ENCODE measurements around the gene CCL20.

Gene CCL20

GRCh38 chr2:227805578-227805977, 8.1 kb upstream of the CCL20 start:
- no peaks in the 10 kb centered on the region for H3K27me3 ChIP-seq (replicated peaks; ENCODE audit: control insufficient read depth, insufficient read depth, low read length)
- no peak overlapping the region for H3K9ac ChIP-seq (ENCODE audit: low read length)
- H3K4me1 ChIP-seq (ENCODE audit: control insufficient read depth, insufficient read depth, low read length), result no peaks in the 10 kb centered on the region
- H3K9me3 ChIP-seq (ENCODE audit: control insufficient read depth, low read length), result no peaks in the 10 kb centered on the region
- H3K4me3 ChIP-seq (ENCODE audit: low read length), result no peak overlapping the region
- H3K36me3 ChIP-seq (ENCODE audit: control insufficient read depth, insufficient read depth, low read length, severe bottlenecking), result no peaks in the 10 kb centered on the region
- no peak for DNase-seq (ENCODE audit: low read depth)

GRCh38 chr2:227808936-227809335, 4.7 kb upstream of the CCL20 start:
- Histone ChIP-seq H3K36me3 (ENCODE audit: control insufficient read depth, insufficient read depth, low read length, severe bottlenecking) (no peaks in the 10 kb centered on the region), H3K27me3 (replicated peaks; ENCODE audit: control insufficient read depth, insufficient read depth, low read length) (no peaks in the 10 kb centered on the region), H3K9me3 (ENCODE audit: control insufficient read depth, low read length) (no peaks in the 10 kb centered on the region), H3K4me1 (ENCODE audit: control insufficient read depth, insufficient read depth, low read length) (no peaks in the 10 kb centered on the region), H3K4me3 (ENCODE audit: low read length) (no peak overlapping the region), H3K9ac (ENCODE audit: low read length) (no peak overlapping the region)
- no peak for DNase-seq (ENCODE audit: low read depth)

- peaks cover 11% of the 10 kb centered on the region for H3K4me1 ChIP-seq (ENCODE audit: control insufficient read depth, insufficient read depth, low read length)
- DNase-seq (ENCODE audit: low read depth), result no peak
- H3K9me3 ChIP-seq (ENCODE audit: control insufficient read depth, low read length), result no peaks in the 10 kb centered on the region
- no peak overlapping the region for H3K9ac ChIP-seq (ENCODE audit: low read length)
- H3K4me3 ChIP-seq (ENCODE audit: low read length), result no peak overlapping the region
- H3K36me3 ChIP-seq (ENCODE audit: control insufficient read depth, insufficient read depth, low read length, severe bottlenecking), result no peaks in the 10 kb centered on the region
- no peaks in the 10 kb centered on the region for H3K27me3 ChIP-seq (replicated peaks; ENCODE audit: control insufficient read depth, insufficient read depth, low read length)
Observed at GRCh38 chr2:227812001-227812400, 1.6 kb upstream of the CCL20 start.

GRCh38 chr2:227813229-227813561, 447 bp upstream of the CCL20 start:
- no peak for DNase-seq (ENCODE audit: low read depth)
- Histone ChIP-seq H3K9ac (ENCODE audit: low read length) (no peak overlapping the region), H3K27me3 (replicated peaks; ENCODE audit: control insufficient read depth, insufficient read depth, low read length) (no peaks in the 10 kb centered on the region), H3K9me3 (ENCODE audit: control insufficient read depth, low read length) (no peaks in the 10 kb centered on the region), H3K36me3 (ENCODE audit: control insufficient read depth, insufficient read depth, low read length, severe bottlenecking) (no peaks in the 10 kb centered on the region), H3K4me1 (ENCODE audit: control insufficient read depth, insufficient read depth, low read length) (peaks cover 20% of the 10 kb centered on the region), H3K4me3 (ENCODE audit: low read length) (no peak overlapping the region)

- peaks cover 30% of the 10 kb centered on the region for H3K4me1 ChIP-seq (ENCODE audit: control insufficient read depth, insufficient read depth, low read length)
- H3K4me3 ChIP-seq (ENCODE audit: low read length), result peak overlapping the region; percentile 76
- no peaks in the 10 kb centered on the region for H3K27me3 ChIP-seq (replicated peaks; ENCODE audit: control insufficient read depth, insufficient read depth, low read length)
- DNase-seq (ENCODE audit: low read depth), result no peak
- H3K36me3 ChIP-seq (ENCODE audit: control insufficient read depth, insufficient read depth, low read length, severe bottlenecking), result no peaks in the 10 kb centered on the region
- H3K9ac ChIP-seq (ENCODE audit: low read length), result no peak overlapping the region
- H3K9me3 ChIP-seq (ENCODE audit: control insufficient read depth, low read length), result no peaks in the 10 kb centered on the region
Observed at GRCh38 chr2:227815066-227815465, 1.4 kb downstream of the CCL20 start.

GRCh38 chr2:227816507-227817294, 3.1 kb downstream of the CCL20 start:
- H3K4me1 ChIP-seq (ENCODE audit: control insufficient read depth, insufficient read depth, low read length), result peaks cover 30% of the 10 kb centered on the region
- no peaks in the 10 kb centered on the region for H3K36me3 ChIP-seq (ENCODE audit: control insufficient read depth, insufficient read depth, low read length, severe bottlenecking)
- peak overlapping the region; percentile 76 for H3K4me3 ChIP-seq (ENCODE audit: low read length)
- peak; percentile 47 for DNase-seq (ENCODE audit: low read depth)
- H3K9ac ChIP-seq (ENCODE audit: low read length), result peak overlapping the region; percentile 82
- H3K9me3 ChIP-seq (ENCODE audit: control insufficient read depth, low read length), result no peaks in the 10 kb centered on the region
- H3K27me3 ChIP-seq (replicated peaks; ENCODE audit: control insufficient read depth, insufficient read depth, low read length), result no peaks in the 10 kb centered on the region

- no peaks in the 10 kb centered on the region for H3K36me3 ChIP-seq (ENCODE audit: control insufficient read depth, insufficient read depth, low read length, severe bottlenecking)
- H3K9me3 ChIP-seq (ENCODE audit: control insufficient read depth, low read length), result no peaks in the 10 kb centered on the region
- peak overlapping the region; percentile 76 for H3K4me3 ChIP-seq (ENCODE audit: low read length)
- peaks cover 30% of the 10 kb centered on the region for H3K4me1 ChIP-seq (ENCODE audit: control insufficient read depth, insufficient read depth, low read length)
- no peak for DNase-seq (ENCODE audit: low read depth)
- no peaks in the 10 kb centered on the region for H3K27me3 ChIP-seq (replicated peaks; ENCODE audit: control insufficient read depth, insufficient read depth, low read length)
- H3K9ac ChIP-seq (ENCODE audit: low read length), result peak overlapping the region; percentile 82
Observed at GRCh38 chr2:227817336-227817735, 3.7 kb downstream of the CCL20 start.

GRCh38 chr2:227817850-227818674, 4.4 kb downstream of the CCL20 start:
- H3K9ac ChIP-seq (ENCODE audit: low read length), result peak overlapping the region; percentile 82
- H3K36me3 ChIP-seq (ENCODE audit: control insufficient read depth, insufficient read depth, low read length, severe bottlenecking), result no peaks in the 10 kb centered on the region
- H3K4me1 ChIP-seq (ENCODE audit: control insufficient read depth, insufficient read depth, low read length), result peaks cover 30% of the 10 kb centered on the region
- no peaks in the 10 kb centered on the region for H3K9me3 ChIP-seq (ENCODE audit: control insufficient read depth, low read length)
- DNase-seq (ENCODE audit: low read depth), result peak; percentile 98
- no peaks in the 10 kb centered on the region for H3K27me3 ChIP-seq (replicated peaks; ENCODE audit: control insufficient read depth, insufficient read depth, low read length)
- H3K4me3 ChIP-seq (ENCODE audit: low read length), result peak overlapping the region; percentile 76

- Histone ChIP-seq H3K4me1 (ENCODE audit: control insufficient read depth, insufficient read depth, low read length) (peaks cover 30% of the 10 kb centered on the region), H3K27me3 (replicated peaks; ENCODE audit: control insufficient read depth, insufficient read depth, low read length) (no peaks in the 10 kb centered on the region), H3K9ac (ENCODE audit: low read length) (peak overlapping the region; percentile 70), H3K4me3 (ENCODE audit: low read length) (peak overlapping the region; percentile 19), H3K36me3 (ENCODE audit: control insufficient read depth, insufficient read depth, low read length, severe bottlenecking) (no peaks in the 10 kb centered on the region), H3K9me3 (ENCODE audit: control insufficient read depth, low read length) (no peaks in the 10 kb centered on the region)
- DNase-seq (ENCODE audit: low read depth), result no peak
Observed at GRCh38 chr2:227818675-227819397, 5.2 kb downstream of the CCL20 start.

GRCh38 chr2:227819398-227819697, 5.7 kb downstream of the CCL20 start:
- peaks cover 30% of the 10 kb centered on the region for H3K4me1 ChIP-seq (ENCODE audit: control insufficient read depth, insufficient read depth, low read length)
- no peak overlapping the region for H3K4me3 ChIP-seq (ENCODE audit: low read length)
- H3K9ac ChIP-seq (ENCODE audit: low read length), result peak overlapping the region; percentile 70
- H3K27me3 ChIP-seq (replicated peaks; ENCODE audit: control insufficient read depth, insufficient read depth, low read length), result no peaks in the 10 kb centered on the region
- DNase-seq (ENCODE audit: low read depth), result no peak
- no peaks in the 10 kb centered on the region for H3K36me3 ChIP-seq (ENCODE audit: control insufficient read depth, insufficient read depth, low read length, severe bottlenecking)
- H3K9me3 ChIP-seq (ENCODE audit: control insufficient read depth, low read length), result no peaks in the 10 kb centered on the region

All from adipocyte (in vitro differentiated cells).